H7 (cell line): Measurements from ENCODE around the gene VIPR2. TPM values are rescaled to one million over a fixed set of nuclear protein-coding genes. Genes with fewer than 3 reads are reported as not detected.
A peak's percentile ranks its signal among the peaks of the same experiment; 100 is the strongest.
"Not testable (repeated sequence)": the region's sequence is repeated elsewhere in the genome, so short reads cannot be mapped to it uniquely, and the experiment has no call there.

Source experiments
- DNase-seq: peaks from one replicate; pipeline ENCODE4 v3.0.0; 2012
- H3K27me3 ChIP-seq: 2 replicates; pipeline ENCODE4 v1.6.0; 2011; ENCODE audit warnings: mild to moderate bottlenecking, low read length; ENCODE audit not compliant: control insufficient read depth, insufficient read depth
- H3K36me3 ChIP-seq: replicated peaks from 2 replicates; pipeline ENCODE4 v1.5.1; 2011; ENCODE audit warnings: low read length; ENCODE audit not compliant: control insufficient read depth, insufficient read depth
- H3K4me3 ChIP-seq: 2 replicates; pipeline ENCODE4 v1.5.1; 2011; ENCODE audit warnings: low read depth, mild to moderate bottlenecking, control low read depth, low read length, moderate library complexity; ENCODE audit not compliant: insufficient read depth
- total RNA-seq: library from RNA; depleted of rRNA; stranded (reverse); fragments of >200 nt; shearing (Covaris generic); gene quantifications from 2 replicates; pipeline ENCODE4 v1.2.3, GENCODE V29; 2014

The VIPR2 gene
- total RNA-seq, 1 experiment from 2014 or later, result 2.5 TPM

DNA sequence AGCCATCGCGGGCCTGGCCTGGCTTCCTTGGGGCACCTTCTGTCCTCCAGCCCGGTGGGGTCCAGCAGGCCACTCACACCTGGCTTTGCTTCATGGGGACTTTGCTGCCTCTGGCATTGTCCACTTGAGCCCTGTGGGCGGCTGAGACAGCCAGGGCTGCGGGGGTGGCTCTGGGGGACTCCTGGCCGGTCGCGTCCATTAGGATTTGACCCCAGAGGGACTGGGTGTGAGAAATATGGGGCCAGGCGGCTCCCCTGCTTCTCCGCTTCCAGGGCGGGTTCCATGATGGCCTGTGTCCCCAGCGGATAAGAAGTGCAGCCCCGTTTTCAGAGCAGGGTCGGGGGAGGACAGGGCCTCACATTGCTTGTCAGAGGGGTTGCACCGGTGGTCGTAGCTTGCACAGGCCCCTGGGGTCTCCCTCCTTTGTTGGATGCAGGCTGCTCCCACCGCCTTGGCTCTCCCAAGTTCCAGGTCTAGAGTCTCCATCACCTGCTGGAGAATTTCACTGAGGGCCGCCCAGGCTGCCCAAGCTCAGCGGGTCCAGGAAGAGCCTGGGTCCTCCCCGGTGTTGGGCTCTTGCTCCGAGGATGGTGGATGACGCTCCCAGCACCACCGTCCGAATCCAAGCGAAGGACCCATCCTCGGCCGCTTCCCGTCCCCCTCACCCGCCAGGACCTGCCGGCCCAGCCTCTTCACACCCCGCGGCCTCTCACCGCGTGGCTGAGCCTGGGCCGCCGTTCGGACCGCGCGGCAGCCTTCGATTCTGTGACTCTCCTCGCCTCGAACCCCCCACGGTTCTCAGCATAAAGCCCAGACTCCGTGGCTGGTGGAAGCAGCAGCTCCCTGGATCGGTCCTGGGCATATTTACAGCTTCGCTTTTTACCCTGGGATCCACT is 148.2 kb downstream of the VIPR2 start:
- H3K4me3 ChIP-seq, result peak overlapping the region; percentile 21; the same call in 1 of the 2 replicates
- H3K27me3 ChIP-seq, result peaks cover 36% of the 10 kb centered on the region
- H3K36me3 ChIP-seq, result no peaks in the 10 kb centered on the region
- peak; percentile 81 for DNase-seq

- Histone ChIP-seq H3K36me3 (no peaks in the 10 kb centered on the region), H3K27me3 (peaks cover 36% of the 10 kb centered on the region), H3K4me3 (no peak overlapping the region)
- no peak for DNase-seq
These were observed 149.2 kb downstream of the VIPR2 start for GRCh38 chr7:158995514-158995913.

GRCh38 chr7:158994687-158995086 is 150.0 kb downstream of the VIPR2 start:
- H3K36me3 ChIP-seq, result no peaks in the 10 kb centered on the region
- H3K4me3 ChIP-seq, result no peak overlapping the region
- H3K27me3 ChIP-seq, result peaks cover 36% of the 10 kb centered on the region

GRCh38 chr7:158993591-158993990 is 151.1 kb downstream of the VIPR2 start:
- peaks cover 36% of the 10 kb centered on the region for H3K27me3 ChIP-seq
- no peak for DNase-seq
- H3K4me3 ChIP-seq, result no peak overlapping the region
- no peaks in the 10 kb centered on the region for H3K36me3 ChIP-seq

More at GRCh38 chr7:158994687-158995086, 150.0 kb downstream of the VIPR2 start:
- DNase-seq, result no peak

- Histone ChIP-seq H3K4me3 (no peak overlapping the region; the same call in 1 of the 2 replicates), H3K27me3 (peaks cover 36% of the 10 kb centered on the region), H3K36me3 (no peaks in the 10 kb centered on the region)
- DNase-seq, result peak; percentile 62
These were observed 151.9 kb downstream of the VIPR2 start for GRCh38 chr7:158992759-158993158.

DNA sequence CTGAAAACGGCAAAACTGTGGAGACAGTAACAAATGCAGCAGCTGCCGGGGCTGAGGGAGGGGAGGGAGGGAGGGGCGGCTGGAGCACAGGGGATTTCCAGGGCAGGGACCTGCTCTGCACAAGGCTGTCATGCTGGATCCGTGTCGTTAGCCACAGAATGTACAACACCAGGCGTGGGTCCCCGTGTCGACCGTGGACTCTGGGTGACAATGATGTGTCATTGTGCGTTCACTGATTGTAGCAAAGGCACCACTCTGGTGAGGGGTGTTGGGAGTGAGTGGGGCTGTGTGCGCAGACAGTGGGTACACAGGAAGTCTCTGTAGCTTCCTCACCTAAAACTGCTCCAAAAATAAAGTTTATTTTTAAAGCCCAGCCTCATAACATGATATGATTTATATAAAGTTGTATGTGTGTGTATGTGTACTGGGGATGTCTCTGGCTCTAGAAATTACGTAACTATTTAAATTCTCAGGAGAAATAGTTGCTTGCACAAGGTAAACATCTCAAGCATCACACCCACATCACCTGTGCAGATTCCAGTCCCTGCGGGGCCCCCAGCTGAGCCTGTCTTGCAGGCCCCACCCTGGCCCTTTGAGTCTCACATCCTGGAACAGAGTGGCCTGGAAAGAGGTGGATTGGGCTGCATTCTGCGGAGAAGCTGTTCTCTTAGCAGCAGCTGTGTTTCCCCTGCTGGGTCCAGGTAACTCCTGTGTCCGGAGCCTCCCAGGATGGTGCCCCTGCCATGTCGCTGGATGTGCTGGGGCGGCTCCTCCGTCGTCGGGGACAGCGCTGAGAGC is 152.6 kb downstream of the VIPR2 start:
- DNase-seq, result peak; percentile 72
- Histone ChIP-seq H3K36me3 (no peaks in the 10 kb centered on the region), H3K4me3 (no peak overlapping the region), H3K27me3 (peaks cover 29% of the 10 kb centered on the region)

- no peak overlapping the region for H3K4me3 ChIP-seq
- peaks cover 12% of the 10 kb centered on the region; the same call in 1 of the 2 replicates for H3K27me3 ChIP-seq
- no peak for DNase-seq
- no peaks in the 10 kb centered on the region for H3K36me3 ChIP-seq
These were observed 155.7 kb downstream of the VIPR2 start for GRCh38 chr7:158988996-158989395.

DNA sequence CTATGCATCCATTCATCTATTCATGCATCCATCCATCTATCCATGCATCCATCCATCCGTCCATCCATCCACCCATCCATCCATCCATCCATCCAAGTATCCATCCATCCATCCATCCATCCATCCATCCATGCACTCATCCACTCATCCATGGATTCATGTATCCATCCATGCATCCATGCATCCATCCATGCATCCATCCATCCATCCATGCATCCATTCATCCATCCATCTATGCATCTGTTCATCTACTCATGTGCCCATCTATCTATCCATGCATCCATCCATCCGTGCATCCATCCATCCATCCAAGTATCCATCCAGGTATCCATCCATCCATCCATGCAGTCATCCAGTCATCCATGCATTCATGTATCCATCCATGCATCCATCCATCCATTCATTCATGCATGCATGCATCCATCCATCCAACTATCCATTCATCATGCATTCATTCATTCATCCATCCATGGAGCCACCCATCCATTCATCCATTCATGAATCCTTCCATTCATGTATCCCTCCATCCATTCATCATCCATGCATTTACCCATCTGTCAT is 156.3 kb downstream of the VIPR2 start:
- H3K27me3 ChIP-seq, result peaks cover 11% of the 10 kb centered on the region; the same call in 1 of the 2 replicates
- no peak for DNase-seq
- no peaks in the 10 kb centered on the region for H3K36me3 ChIP-seq
- no peak overlapping the region for H3K4me3 ChIP-seq

- H3K36me3 ChIP-seq, result no peaks in the 10 kb centered on the region
- no peak overlapping the region for H3K4me3 ChIP-seq
- H3K27me3 ChIP-seq, result peaks cover 4% of the 10 kb centered on the region; the same call in 1 of the 2 replicates
- DNase-seq, result no peak
These were observed 157.0 kb downstream of the VIPR2 start for GRCh38 chr7:158987691-158988090.

DNA sequence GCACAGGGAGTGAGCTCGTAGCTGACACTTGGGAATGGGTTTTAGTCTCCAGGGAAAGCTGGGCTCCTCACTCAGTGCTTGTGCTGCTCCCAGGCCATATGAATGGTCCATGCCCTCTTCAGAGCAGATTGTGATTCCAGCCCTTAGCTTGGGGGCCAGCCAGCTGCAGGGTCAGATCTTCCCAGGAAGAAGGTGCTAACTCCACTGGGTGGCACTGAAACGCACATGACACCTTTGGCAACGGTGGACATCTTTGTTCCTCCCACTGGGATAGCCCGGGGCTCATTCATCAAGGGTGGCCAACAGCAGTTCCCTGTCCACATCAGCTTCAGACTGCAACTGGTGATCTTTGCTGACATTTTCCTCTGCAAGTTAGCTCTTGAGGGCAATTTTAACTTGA is 159.1 kb downstream of the VIPR2 start:
- H3K27me3 ChIP-seq, result no peaks in the 10 kb centered on the region
- no peak overlapping the region for H3K4me3 ChIP-seq
- no peaks in the 10 kb centered on the region for H3K36me3 ChIP-seq
- DNase-seq, result no peak

DNA sequence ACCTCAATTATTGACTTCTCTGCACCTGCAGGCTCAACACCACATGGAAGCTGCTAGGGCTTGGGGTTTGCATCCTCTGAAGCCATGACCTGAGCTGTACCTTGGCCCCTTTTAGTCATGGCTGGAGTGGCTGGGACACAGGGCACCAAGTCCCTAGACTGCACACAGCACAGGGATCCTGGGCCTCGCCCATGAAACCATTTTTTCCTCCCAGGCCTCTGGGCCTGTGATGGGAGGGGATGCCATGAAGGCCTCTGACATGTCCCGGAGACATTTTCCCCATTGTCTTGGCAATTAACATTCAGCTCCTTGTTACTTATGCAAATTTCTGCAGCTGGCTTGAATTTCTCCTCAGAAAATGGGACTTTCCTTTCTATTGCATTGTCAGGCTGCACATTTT is 160.7 kb downstream of the VIPR2 start:
- not testable (repeated sequence) for H3K27me3 ChIP-seq, DNase-seq, H3K4me3 ChIP-seq, H3K36me3 ChIP-seq

- H3K36me3 ChIP-seq, H3K27me3 ChIP-seq, H3K4me3 ChIP-seq, DNase-seq: not testable (repeated sequence)
These were observed 162.6 kb downstream of the VIPR2 start for GRCh38 chr7:158982080-158982479.

- H3K27me3 ChIP-seq, result no peaks in the 10 kb centered on the region
- H3K36me3 ChIP-seq, result no peaks in the 10 kb centered on the region
- no peak overlapping the region for H3K4me3 ChIP-seq
- no peak for DNase-seq
These were observed 164.9 kb downstream of the VIPR2 start for GRCh38 chr7:158979635-158980351.

DNA sequence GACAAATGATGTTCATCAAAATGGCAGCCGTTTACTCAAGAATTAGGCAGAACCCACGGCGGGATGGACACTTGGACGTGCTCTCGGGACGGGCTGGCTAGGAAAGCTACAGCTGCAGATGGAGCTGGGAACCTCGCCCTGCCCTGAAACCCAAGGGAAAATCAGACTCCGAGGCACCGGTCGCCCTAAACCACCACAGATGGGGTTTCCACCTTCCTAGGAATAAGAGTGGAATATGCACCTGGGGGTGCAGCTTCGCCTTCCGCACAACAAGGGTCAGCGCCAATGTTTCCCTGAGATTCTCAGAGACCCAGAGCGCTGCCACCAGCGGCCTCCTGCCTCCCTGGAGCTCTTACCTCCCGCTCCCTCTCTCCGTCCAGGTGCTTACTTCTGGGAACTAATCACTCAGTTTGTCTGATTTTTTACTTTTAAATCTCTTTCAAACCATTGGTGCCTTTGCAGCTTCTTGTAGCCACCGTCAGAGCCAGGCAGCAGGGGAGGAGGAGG is 165.6 kb downstream of the VIPR2 start:
- no peaks in the 10 kb centered on the region for H3K36me3 ChIP-seq
- no peak overlapping the region for H3K4me3 ChIP-seq
- no peak for DNase-seq
- no peaks in the 10 kb centered on the region for H3K27me3 ChIP-seq
